ENCODE results near the gene PHF2.

PHF2 gene

DNA sequence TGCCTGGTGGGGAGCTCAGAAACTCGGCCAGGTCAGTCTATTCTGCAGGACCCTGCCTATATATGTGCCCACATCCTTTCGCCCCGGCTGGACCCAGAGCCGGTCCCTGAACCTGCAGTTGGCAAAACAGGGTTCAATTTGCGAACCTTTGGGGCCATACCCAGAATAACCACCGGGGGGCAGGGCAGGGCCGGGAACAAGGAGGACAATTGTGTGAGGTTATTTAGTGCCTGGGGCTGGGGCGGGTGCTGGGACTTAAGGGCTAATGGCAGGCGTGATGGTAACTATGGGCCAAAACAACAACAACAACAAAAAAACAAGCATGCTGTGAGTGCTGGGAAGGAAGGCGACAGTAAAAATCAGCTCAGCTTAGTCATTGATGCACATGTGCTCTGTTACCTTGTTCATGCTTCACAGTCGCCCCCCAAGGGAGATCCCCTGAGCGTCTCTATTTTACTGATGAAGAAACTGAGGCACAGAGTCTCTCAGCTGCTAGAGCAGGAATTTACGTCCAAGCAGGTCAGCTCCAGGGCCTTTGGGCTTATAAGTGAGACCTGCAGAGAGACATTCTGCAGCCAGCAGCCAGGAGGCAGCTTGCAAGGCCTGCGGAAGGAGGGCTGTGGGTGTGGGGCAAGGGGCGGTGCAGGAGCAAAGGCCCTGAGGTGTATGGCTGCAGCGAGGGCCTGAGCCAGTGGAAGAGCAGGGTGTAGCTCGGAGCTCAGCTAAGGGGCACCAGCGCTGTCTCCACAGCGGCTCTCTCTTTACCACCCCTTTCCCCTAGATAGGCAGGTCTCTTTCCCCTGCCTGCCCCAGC, 106.0 kb downstream of the PHF2 start:
- peak; percentile 26 for DNase-seq

DNA sequence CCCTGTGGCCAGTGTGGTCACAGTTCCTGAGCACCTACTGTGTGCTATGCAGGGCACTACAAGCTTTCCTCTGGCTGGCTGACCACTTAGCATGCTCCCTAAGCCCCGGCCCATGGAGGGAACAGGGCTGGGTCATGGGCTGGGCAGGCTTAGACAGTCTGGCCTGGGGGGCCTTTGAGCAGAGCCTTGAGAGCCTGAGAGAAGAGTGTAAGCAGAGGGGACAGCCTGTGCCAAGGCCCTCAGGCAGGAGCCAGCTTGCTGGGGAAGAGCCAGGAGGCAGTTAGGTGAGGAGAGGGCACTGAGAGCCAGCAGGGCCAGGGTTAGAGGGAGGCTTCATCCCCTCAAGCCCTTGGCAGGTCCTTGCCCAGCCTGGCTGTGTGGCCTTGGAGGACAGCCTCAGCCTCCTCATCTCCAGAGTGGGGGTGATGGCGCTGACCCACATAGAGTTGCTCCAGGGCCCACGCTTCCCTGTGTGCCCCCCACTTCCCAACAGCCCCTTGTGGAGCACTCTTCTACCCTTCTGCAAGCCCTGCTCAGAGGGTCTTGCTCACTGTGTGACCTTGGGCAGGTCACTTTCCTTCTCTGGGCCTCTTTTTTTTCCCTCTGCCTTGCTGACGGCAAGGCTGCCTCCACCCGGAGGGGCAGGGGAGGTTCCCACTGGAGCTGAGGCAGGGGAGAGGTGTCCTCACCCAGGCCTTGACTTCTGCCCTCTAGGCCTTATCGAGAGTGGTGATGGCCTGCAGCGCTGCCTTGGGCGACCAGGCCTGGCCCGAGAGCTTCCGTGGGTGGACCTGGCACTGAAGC, 107.1 kb downstream of the PHF2 start:
- no peak for DNase-seq

DNA sequence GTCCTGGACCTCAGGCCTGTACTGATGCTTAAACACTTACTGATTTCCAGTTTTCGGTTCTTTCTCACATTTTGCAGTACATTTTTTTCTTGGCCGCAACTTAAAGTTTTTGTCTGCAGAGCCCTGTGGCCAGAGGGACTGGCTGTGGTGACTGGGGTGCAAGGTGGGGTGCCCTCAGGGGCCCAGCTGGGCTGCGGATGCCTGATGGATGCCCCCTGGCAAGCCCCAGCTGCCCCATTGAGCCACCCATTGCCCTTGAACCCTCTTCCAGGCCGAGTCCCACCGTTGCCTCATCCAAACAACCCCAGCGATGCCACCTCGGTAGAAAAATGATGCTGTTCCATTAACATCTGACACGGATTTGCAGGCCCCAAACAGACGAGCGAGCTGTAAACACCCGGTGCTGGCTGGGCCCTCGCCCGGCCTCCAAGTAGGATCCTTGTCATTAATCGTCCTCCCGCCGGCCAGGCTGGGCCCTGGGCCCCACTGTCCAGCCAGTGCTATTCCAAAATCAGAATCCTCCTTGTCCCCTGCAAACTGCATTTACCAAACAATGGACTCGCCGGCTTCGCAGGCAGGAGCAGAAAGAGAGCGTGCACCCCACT, 107.9 kb downstream of the PHF2 start:
- no peak for DNase-seq

DNA sequence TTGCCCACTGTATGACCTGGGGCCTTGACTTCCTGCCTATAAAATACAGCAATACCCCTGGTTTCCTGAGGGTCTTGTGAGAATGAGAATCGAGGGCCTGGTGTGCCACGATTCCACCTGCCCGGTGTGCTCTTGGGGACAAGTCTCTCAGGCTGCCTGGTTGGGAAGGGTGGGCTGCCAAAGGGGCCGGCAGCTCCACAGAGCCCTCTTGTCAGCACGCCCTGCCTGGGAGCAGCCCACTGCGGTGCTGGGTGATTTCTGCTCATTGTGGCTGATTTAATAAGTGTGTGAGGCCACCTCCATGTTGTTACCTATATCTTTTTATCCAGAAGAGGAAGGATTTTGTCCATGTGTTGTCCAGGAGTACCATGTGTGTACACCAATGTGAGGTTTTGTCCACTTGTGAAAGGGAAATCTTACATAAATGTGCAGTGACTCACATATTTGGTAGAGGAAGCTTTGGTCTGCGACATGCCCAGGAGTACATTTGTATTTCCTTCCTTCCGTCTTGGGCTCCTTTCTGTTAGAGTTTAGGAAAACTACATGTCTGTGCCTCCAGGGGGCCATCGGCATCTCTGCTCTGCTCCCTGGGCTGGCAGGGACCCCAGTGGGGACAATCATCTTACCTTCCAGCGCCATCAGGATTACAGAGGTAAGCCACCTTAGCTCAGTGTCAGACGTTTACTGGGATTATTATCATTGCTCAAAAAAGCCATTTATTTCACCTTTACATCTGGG, 108.6 kb downstream of the PHF2 start:
- DNase-seq: no peak

DNA sequence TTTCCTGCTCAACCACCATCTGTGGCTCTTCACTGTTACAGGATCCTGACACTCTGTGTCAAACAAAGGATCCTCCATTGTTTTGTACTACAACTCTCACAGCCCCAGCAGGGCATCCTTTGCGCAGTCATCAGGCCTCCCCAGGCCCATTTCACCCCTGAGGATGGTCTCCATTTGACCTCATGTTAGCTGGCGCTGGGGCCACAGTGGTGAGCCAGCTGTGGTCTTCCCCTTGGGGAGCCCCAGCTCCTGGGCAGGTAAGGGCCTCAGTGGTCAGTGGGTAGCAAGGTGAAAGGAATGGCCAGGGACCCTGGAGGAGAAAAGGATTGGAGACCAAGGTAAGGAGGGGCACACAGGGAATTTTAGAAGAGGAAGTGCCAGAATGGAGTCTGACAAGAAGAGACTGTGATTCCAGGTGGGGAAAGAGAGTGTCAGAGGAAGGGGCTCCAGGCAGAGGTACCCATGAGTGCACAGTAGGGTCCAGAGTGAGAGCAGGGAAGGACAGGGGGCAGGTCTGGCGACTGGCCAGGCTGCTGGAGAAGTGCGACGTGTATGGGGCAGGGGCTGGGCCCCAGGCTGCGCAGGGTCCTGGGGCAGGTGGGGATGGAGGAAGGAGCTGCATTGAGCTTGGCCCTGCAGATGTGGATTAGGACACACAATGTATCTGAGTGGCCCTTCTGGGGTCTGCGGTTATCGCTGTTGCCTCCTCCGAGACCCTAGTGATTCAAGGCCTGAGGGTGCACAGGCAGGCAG, 109.9 kb downstream of the PHF2 start:
- DNase-seq: no peak

DNA sequence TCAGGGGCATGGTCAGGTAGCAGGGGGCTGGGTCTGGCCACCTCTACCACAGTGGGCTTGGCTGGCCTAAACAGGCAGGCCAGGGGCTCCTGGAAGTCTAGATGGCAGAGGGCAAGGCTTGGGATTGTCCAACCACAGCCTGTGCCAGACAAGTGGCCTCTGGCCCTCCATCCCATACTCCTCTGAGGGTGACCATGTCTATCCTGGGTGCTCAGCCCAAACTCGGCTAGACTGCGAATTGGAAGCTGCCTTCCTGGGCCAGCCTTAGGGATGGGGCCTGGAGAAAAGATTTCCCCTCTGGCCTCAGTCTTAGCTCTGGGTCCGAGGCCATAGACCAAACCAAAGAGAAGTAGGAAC, 110.5 kb downstream of the PHF2 start:
- no peak for DNase-seq

DNA sequence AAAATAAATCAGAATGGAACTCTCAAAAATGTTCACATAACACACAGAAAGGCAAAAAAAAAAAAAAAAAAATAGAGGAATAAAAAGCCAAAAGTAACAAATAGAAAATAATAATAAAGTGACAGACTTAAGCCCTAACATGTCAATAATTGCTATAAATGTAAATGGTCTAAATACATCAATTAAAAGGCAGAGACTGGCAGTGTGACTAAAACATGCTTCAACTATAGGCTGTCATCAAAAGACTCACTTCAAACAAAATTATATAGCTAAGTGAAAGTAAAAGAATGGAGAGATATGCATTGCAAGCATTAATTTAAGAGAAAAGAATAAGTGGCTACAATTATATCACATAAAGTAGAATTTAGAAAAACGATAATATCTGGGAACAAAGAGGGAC, 114.2 kb downstream of the PHF2 start:
- DNase-seq: no peak

DNA sequence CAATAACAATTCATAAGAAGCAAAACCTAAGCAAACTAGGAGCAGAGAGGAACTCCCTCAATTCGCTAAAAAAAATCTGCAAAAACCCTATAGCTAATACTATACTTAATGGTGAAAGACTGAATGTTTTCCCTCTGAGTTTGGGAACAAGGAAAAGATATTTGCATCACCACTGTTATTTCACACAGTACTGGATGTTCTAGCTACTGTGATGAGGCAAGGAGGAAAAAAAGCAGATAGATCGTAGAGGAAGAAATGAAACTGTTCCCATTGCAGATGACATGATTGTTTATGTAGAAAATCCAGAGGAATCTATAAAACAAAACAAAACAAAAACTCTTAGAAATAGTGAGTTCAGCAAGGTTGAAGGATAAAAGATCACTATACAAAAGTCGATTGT, 116.7 kb downstream of the PHF2 start:
- DNase-seq: no peak

DNA sequence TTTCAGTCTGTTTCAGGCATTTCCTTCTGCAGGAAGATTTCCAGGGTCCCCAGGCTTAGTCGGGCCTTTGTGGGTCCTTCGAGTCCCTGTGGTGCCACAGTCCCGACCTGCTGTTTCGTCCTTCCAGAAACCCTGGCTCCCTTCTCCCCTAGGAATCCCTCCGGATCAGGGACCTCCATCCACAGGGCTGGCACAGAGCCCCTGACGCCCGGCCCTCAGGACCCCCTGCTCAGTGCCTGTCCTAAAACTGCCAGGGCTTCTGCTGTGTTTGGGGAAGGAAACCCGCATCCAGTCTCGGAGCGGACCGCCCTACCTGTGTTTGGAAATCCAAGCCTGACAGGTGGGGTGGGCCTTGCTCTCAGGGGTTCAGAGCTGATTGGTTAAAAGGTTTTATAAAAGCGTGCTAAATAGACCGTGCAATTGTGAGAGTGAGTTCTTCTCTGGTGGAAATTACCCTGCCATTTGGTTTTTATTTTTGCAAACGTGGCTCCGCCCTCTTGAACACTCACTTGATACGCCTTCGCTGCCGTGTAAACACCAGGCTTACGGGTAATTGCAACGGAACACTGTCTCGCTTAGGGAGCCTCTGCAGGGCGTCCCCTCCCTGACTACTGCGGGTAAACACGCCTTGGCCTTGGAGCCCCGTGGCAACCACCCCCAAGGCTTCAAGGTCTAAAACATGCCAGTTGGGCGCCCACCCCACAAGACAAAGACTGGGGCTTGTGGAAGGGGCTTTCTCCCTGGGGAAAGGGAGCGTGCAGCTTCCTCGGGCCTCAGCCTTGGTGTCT, 121.2 kb downstream of the PHF2 start:
- DNase-seq: no peak

DNA sequence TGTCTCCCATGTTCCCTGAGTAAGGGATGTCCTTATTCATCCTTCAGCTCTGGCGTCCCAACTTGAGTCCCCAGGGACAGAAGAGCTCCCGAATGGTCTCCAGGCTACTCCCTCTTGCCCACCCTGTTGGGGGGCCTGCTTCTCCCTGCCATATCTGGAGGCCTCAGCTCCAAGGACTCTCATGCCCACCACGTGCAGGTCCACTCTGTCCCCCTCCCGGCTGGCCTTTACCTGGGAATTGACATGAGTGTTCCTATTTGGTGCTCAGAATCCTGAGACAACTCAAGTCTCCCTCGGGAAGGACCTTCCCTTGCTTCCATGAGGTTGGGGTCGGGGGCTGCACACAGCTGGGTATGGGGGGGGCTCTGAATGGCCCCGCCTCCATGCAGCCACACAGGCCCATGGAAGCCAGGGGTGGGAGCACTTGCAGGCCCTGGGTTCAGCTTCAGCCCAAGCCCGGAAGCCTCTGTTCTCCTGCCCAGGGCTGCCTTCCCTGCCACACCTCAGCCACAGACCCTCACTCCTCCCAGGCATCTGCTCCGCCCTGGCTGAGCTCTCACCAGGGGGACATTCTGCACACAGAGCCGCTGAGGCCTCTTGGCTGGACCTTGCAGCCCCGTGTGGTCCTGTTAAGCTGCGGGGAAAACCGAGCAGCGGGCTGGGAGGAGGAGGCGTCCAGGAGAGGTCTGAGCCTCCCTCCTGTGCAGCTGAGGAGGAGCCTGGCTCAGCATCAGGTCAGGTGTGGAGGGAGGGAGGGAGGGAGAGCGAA, 121.9 kb downstream of the PHF2 start:
- DNase-seq: no peak

DNA sequence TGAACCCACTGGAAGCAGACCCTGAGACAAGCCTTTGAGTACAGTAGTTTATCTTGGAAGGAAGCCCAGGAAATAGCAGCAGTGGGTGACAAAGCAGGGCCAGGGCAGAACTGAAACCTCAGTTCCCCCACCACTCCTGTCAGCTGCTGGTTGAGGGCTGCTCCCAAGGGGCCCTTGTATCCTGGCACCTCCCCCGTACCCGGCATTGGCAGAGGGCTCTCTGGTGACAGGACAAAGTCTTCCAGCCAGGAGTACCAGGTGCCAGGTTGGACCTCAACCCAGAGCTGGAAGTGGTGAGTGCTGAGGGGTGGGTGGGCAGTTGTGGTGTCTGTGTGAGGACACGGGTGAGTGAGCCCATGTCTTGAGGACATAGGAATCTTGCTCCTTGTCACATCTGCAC, 123.3 kb downstream of the PHF2 start:
- DNase-seq: no peak

DNA sequence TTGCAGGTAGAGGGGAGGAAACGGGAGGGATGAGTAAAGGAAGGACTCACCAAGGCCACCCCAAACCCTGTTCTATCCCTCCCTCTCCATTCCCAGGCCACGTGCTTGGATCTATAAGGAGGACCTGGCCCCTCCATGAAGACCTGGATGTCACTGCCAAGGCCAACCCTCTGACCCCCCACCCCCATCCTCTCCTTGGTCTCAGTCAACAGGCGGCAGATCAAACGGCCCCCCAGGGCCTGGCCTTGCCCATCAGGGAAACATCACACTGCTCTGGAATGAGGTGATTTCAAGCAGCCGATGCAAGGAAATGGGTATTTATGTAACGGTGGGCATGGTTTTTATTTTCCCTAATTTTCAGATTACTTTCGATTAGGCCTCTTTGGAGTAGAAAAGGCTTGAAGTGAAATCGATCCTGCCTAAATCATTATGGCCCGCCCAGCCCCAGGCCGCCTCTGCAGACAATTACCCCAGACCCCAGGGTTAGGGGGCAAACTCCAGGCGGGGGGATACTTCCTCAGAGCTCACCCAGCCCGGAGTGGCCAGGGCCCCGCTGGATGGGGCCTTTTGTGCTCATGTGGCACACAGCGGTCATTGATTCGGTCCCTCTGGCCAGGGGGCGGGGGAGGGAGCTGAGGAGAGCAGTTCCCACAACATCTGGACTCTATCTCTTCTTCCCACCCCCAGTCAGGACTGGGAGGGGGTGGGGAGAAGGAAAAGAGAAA, 125.3 kb downstream of the PHF2 start:
- no peak for DNase-seq

DNA sequence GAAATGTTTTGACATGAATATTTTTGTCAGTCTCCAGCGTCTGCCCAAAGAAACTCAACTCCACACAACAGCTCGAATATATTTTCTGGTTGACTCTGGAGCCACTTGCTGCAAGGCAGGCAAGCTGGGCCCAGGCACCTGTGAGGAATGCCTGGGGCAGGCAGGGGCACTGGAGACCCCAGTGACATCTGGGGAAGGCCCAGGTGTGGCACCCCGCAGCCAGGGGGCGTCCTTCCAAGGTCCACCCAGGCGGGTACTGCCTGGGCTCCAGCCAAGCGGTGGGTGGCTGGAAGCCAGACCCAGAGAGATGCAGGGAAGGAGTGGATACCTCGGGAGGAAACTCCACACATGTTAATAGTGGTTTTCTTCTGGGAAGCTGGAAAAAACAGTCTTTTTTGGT, 125.9 kb downstream of the PHF2 start:
- no peak for DNase-seq

DNA sequence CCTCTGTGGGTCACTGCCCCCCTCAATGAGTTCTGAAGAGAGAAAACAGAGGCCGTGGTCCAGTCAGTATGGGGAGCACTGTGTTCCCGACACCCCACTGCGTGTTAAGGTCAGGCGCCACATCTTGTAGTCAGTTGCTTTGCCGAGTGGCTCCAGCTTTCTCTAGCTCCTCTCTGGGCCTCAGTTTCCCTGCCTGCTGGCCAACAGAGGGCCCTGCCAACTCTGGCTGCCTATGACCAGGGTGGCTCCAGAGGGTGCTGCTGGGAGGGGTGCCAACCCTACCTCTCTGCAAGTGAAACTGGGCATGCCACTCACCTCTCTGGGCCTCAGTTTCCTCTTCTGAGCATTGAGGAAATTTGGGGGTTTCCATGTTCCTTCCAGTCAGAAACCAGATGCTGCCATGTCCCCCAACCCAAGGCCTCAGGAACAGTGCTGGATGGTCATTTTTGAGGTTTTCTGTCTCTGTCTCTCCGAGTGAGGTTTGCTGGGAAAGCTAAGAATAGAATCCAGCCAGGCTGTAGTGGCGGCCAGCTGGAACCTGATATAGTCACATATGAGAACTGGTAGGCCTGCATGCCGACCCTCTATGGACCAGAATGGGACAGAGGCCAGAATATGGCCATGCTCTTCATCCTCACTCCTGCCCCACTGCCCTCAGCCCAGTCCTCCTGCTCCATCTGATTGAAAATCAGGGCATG, 132.1 kb downstream of the PHF2 start:
- no peak for DNase-seq

DNA sequence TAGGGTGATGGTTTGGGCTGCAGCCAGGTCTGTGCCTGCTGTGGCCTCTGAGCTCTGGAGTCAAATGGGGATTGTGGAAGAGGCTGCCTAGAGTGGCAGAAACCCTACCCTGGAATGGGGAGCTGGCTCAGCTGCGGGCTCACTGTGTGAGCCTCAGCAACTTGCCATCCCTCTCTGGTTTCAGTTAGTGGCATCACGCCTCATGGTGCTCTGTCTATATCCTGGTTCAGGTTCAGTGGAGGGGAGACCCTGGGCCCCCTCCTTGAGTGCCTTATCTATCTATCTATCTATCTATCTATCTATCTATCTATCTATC, 132.6 kb downstream of the PHF2 start:
- no peak for DNase-seq

DNA sequence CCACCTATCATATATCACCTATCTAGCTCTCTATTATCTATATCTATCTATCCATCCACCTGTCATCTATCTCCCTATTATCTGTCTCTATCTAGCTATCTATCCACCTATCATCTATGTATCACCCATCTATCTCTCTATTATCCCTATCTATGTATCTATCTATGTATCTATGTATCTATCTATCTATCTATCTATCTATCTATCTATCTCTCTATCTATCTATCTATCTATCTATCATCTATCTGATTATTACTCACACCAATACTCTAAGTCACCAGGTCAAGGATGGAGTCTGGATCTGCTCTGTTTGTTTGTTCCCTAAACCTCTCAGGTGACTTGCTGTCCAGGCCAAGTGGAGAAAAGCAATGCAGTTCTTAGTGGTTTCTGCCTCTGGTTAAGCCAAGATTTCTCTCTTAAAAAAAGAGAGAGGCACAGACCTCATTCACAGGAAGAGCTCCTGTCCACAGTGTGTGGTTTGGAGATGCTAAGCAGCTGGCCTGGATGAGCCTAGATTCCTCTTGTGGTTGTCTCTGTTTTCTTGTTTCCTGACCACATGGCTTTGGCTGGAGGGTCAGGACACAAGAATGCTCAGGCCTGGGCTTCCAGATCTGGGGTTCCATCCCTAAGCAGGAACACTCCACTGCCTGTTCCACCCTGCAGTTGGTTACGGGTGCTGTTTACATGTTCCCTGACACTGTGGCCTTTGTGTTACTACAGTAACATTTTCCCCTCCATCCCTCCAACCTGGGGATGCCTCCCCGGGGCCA, 133.4 kb downstream of the PHF2 start:
- DNase-seq: no peak

DNA sequence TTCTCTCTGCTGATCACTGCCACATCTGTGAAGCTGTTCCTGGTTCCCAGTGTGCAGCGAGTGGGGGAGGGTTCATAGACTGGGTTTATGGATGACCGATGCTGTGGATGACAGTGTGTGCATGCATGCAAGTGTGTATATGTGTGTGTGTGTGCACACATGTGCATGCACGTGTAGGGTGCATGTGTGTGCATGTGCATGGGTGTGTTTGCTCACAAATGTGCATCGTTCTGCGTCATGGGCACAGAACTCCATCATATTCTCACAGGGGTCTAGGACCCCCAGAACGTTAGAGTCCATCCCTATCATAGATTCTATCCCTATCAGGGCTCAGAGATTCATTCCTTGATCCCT, 134.0 kb downstream of the PHF2 start:
- DNase-seq: no peak

DNA sequence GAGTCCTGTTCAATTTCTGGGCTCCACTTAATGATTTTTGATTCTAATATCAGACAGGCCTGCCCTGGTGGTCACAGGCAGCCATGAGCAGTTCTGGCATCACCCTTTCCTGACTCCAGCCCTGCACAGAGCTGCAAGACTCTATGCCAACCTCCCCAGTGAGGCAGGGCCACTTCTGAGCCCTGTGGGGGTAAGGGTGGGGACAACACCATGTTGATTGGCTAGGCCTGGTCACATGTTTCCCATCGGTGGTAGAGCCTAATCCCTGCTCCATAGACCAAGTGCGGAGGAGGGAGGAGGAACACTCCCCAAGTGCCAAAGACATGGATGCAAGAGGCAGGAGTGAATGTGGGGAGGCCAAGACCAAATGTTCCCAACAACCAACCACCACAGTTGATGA, 134.6 kb downstream of the PHF2 start:
- no peak for DNase-seq

DNA sequence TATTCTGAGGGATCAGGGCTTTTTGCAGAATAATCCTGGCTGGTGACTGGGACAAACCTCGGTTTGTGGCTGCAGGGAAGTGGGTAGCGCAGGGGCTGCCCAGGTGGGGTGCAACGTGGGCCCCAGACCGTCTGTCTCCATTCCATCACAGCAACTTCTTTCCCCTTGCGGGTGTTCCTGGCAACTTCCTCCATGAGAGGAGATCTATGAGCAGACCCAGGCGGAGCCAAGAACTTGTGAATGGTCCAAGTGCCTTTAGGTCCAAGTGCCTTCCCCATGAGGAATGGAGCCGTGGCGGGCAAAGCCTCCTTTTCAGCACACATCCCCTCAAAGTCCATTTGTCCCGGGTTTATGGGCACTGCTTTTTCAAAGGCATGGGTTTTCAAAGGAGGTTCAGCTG, 136.5 kb downstream of the PHF2 start:
- no peak for DNase-seq

All from central memory CD4-positive, alpha-beta T cell (primary cell).